CD4-positive, alpha-beta T cell treated with Interleukin-15 for 1 hour (primary cell): ENCODE results near the gene ERICH6B.

Experiments
- DNase-seq: peaks from one replicate; pipeline ENCODE4 v3.0.0-alpha.2; 2020

The ERICH6B gene

DNA sequence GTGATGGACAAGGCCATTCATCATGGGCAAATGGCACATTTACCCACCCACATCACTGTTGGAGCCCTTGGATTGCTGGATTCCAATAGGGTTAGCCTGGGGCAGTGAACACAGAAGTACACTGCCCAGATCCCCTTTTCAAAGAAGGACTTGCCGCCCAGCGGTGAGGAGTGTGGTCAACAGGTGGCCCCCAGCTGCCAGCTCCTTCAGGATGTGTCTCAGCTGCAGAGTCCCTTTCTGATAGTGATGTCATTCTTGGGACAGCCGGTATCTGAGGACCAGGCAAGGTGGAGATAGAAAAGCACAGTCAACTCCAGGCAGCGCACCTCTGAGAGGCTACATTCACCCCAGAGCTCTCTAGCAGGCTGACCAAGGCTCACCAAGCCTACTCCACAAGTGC lies 16.9 kb downstream of the ERICH6B start:
- DNase-seq = no peak

DNA sequence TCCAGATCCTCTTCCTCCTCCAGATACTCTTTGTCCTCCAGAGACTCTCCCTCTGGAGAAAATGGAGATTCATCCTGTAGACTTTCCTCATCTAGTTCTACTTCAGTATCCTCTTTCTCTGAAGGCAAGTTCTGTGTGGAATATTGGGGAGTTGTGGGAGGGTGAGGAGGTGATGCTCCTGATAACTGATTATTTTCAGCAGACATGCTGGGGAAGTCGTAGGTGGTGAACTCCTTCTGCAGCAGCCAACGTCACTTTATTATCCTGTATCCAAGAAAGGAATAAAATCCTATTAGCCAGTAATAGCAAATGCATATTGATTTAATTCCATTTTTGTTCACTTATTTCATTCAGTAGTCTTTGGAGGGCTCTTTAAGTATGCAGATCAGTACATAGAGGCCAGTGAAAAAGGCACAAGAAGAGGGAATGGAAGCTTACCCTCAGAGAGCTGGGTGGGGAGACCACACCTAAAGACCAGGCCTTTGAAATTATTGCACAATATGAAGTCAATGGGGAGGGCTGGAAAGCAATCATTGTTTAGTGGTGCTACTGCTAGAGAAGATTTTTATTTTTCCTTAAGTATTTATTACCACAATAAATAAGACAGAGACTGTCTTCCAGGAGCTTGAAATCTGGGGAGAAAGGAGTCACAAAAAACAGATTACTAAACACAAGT lies 18.6 kb downstream of the ERICH6B start:
- no peak for DNase-seq

DNA sequence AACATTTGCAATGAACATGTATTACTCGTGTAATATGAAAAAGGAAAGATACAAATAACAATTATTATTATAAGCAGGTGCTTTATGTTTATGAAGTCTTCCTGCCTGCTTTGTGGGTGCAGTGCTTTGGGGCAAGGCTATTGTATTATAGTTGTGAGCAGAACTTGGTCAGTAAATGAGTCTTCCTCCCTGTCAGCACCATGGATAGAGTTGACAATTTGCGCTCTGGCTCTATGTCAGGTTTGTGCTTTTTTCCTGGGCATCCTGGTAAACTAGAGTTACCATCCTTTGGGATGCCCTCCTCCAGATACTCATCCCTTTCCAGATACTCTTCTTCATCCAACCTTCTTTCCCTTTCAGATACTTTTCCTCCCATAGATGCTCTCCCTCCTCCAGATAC lies 19.6 kb downstream of the ERICH6B start:
- DNase-seq = no peak

DNA sequence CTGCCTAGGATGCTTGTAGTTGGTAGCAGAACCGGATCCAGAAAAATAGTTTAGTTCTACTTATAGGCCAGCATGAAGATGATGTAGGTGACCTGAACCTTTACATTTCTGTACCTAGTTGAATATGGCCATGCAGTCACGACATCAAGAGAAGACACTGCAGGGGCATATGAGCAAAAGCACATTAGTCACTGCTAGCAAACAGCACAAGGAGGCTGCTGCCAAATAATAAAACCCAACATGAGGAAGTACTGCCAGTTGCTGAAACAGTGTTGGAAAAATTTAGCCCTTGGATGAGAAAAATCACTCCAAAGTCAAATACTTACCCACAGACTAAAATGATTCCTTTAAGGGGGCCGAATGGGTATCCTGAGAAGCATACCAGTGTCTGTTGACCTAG lies 20.8 kb downstream of the ERICH6B start:
- no peak for DNase-seq

DNA sequence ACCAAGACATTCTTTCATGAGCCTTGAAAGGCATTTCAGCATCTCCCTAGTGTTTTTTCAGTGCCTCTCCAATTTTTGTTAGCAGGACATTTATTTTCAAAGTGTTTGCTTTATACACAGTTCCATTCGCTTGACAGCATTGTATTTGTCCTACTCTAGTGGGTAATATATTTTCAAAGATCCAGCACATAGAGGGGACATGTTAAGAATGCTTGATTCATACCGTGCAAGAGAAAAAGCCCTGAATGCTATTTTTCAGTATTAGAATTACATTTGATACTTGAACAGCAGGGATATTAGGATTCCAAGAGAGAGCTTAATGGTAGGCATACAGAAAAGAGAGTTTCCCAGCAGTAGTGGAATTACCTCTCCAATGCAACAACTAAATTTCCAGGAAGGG lies 21.3 kb downstream of the ERICH6B start:
- DNase-seq = no peak

DNA sequence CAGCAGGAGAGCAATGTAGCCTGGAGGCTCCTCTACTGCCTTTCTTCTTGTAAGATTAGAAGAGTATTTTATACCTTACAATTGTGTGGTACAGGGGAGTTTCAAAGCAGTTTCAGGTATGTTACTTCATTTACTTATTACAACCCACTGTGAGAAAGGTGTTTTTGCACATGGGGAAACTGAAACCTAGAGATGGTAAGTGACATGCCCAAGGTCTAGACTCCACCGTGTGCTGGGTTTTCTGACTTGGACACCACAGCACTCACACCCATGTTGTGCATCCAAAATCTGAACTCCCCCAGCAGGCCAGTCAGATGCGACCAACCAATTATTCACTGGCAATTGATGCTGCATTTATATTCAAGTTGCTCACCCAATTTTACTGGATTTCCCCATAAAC lies 22.8 kb downstream of the ERICH6B start:
- DNase-seq = no peak

DNA sequence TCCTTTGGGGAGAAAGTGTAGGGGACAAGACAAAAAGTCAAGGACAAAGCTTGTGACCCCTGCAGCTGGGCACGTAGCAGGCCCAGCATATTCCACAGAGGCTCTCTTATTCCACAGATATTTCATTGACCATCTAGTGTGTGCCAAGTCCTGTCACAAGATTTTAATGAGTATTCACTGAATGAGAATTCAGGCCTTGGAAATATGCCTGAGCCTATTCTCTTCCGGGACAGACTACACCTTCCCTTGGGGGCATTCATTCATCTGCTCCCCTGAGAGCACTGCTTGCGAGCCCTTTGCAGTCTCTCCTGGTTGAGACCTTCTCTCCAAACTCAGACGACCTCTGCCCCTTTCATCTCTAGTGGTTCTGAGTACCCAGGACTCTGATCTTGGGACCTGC lies 25.5 kb downstream of the ERICH6B start:
- no peak for DNase-seq

DNA sequence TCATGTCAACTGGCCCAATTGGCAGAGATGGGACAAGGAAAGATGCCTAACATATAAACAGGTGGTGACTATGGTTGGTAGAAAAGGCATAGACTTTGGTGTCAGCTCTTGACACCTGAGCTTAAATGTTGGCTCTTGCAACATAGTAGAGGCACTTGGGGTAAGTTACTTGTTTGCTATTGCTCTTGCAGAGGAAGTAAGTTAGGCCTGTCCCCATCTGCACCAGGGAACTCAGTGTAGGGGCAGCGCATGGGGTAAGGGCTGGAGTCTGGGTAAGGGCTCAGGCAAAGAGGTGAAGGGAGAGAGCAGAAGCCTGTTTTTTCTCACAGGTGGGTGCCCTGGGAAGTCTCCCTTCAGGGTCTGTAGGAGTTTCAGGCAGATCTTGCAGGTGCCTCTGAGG lies 27.6 kb downstream of the ERICH6B start:
- no peak for DNase-seq

DNA sequence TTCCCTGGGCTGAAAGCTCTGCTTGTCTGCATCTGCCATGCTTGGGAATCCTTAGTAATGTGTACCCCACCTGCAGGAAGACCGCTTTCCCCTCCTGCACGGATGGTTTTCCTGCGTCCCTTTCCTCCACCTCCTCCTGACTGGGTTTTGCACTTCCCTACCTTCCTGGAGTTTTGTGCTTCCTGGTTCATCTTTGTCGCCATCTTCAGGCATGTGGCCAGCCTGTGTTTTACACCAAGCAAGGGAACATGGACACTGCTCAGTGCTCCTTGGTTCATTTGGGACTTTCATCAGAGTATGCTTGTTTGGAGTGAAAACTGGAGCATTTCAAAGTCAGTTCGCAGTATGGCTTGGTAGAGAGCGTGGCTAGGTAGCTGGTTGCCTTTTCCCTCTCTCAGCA lies 30.7 kb downstream of the ERICH6B start:
- DNase-seq = no peak

DNA sequence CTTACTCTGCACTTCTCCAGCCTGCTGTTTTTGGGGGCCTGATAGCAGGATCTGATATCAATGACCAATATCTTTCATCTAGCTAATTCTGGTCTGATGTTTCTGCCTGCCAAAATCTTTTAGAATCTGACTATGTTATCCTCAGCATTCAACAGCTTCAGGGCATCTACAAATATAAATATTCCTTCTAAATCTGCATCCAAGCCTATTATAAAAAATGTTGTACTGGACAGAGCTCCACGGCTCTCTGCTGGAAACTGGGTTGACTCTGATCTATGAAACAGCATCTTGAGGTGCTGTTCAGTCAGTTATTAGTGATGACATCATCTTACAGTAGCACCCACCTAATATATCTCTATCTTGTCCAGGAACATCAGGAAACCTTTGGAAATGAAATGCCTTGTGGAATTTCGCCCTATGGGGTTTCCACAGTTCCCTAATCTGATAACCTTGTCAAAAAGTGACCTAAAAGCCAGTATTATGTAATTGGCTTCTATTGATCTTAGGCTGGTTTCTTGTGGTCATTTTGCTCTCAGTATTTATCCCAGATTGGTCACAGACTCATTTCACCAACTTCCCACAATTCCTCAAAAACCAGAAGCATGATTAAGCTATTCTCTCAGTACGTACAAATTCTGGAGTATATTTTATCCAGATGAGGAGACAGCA lies 33.0 kb downstream of the ERICH6B start:
- DNase-seq = no peak

DNA sequence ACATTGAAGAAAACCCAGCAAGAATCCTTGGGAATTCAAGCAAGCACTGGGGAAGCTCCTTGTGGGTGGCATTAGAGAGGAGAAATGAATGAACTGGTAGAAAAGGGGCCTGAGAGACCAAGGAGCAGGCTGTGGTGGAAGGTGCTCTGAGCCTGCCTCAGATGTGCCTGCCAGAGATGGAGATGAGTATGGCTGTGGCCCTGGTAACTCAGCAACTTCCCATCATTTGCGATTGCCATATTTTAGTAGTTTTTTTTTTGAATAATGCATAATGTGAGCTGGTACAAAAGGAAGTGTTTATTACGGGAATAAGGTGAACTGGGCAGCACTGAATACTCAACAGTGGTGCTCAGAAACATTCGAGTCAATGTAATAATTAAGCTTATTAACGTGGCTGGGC lies 39.1 kb downstream of the ERICH6B start:
- DNase-seq = no peak

DNA sequence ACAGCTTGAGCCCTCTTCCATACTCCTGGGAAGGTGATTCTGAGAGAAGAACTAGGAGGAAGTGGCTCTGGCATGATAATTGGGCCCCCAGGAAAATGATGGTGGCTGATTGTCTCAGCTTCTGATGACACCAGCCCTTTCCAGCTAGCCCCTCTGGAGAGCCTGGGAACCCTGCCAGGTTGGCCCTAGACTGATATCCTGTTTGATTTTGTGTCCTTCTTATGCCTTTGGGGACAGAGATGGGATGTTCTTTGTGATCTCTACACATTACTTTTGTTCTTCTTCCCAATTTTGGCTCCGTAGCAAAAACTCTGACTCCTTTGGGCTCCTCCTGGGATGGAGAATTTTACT lies 39.7 kb downstream of the ERICH6B start:
- no peak for DNase-seq

DNA sequence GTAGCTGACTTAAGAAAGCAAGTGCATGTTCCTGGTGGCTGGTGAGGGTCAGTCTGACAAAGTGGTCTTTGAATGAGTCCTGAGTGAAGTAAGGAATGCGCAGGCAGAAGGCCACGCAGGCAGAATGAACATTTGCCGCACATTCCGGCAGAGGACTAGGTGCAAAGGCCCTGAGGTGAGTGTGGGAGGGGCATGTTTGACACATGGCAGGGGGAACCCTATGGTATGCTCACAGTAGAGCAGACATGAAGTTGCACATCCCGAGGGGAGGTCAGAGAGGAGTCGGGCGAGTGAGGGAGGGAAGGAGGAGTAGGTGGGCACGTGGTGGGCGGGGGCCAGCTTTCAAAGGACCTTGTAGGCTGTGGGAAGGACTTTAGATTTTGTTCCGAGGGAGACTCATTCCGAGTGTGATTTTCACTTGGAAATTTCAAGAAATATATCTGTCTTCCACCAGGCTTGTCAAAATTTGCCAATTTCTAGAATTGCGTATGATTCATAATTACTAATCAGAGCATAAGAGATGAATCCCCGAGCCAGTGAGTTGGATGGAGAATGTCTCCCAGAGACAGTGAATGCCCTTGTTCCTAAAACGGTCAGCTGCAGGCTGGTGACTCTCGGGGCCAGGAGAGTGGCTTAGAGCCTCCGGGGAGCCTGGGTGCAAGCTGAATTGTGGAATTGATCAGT lies 40.3 kb downstream of the ERICH6B start:
- no peak for DNase-seq

DNA sequence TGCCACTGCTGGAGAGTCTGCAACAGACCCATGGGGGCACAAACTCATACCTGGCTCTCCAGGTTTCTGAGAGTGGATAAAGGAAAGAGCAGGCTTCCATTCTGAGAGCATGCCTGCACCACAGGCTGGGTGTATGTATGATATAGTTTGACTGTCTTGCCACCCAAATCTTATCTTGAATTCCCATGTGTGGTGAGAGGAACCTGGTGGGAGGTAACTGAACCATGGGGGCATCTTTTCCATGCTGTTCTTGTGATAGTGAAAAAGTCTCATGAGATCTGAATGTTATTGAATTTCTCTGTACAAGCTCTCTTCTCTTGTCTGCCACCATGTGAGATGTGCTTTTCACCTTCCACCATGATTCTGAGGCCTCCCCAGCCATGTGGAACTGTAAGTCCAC lies 50.2 kb downstream of the ERICH6B start:
- DNase-seq = no peak

DNA sequence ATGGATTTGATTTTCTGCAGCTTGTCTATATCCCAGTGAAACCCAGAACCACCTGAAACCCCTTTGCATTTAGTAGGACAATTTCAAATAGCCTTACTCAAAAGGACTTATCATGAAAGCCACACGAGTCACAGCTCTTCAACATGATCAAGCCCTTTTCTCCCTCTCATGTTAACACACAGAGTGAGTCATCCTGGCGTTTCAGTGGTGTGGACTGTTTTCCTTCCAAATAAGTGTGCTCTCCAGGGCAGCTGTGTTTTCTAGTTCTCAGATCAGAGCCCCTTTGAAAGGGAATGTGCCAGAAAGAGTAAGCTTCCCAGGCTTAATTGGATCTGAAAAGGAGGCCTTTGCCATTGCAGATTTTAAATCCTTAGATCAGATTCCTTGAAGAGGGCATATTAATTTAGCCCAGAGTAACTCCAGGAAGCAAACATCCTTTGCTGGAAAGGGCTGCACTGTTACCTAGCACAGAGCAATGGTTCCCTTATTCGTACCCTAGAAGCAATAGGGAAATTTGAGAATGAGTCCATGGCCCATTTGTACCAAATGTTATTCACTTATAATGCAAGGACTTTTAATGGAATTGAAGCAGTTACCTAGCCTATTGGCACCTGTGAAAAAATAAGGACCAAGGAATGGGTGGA lies 51.3 kb downstream of the ERICH6B start:
- no peak for DNase-seq

DNA sequence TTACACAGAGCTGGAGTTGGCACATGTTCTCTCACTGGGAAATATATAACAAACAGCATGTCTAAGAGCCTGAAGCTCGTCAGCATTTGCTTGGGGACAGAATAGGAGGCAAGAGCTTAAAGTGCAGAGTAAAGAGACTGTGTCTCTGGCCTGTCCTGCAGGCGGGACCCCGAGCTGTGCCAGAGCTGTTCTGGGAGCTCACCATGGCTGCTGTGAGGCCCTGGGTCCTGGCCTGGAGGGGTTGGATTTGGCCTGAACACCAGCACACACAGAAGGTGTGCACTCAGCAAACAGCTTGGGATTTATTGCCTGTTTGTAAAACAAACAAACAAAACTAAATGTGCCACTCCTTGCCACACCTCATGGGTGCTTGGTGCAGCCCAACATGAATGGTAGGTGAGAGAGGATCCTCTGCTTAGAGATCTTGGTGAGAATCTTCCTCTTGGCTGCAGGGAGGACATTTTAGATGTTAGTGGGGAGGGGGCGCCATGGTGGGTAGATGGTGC lies 60.9 kb downstream of the ERICH6B start:
- no peak for DNase-seq

DNA sequence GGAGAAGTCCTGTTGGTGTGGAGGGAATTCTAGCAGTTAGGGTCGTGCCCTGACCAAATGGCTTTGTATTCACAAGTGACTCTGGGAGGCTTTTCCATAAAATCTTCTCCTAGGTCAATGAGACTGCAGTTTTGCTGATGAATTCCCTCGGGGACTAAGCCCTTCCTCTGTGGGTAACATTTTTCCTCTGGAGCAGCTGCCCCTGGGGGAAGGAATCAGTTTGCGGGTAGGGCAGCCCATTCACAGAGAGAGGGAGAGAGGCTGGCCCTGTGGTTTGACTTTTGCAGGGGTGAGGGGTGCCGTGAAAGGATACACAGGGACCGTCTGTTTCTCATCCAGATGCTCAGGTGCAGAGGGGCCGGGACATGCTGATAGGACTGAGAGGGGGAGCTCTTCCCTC lies 67.3 kb downstream of the ERICH6B start:
- DNase-seq = no peak

DNA sequence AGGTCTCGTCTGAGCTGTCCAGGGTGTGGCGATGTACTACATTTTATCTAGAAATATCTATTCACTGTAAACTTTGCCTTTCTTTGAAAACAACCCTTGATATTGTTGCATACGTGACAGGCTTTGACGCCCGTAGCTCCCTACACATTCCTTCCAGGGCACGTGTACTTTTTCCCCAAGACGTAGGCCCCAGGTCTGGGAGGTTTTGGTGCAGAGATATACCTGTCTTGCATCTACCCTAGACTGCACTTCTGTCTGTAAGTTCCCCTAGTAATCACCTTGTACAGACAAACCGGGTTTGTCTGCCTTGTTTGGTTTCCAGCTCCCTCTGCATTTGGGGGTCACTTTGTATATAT lies 69.2 kb downstream of the ERICH6B start:
- no peak for DNase-seq

DNA sequence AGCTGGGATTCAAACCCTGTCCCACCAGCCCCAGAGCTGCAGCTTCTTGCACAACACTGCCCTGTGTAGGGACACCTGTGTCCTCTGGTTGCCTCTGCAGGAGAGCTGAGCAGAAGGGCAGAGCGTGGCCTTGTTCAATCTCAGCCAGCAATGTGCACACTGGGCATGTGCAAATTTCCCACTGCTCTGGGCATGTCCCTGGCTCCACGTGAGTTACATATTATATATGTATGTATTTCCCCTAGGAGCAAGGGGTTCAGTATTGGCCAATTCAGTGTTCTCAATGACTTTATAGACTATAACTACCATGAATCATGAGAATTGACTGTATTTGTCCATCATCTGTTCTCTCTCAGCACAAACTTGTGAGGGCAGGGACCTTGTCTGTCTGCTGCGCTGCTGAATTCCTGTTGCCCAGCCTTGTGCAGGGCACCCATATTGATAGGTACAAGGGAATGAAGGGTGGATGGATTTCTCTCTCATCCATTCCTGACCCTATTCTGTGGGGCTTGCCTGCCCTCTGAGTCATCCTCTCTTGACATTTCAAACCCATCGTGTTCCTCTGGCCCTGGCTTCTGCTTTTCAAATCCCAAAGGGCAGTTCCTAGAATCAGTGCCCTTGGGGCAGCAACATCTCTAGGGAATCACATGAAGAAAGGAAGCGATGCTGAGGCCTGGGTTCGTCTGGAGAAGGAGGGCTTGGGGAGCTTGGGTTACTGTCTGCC lies 69.7 kb downstream of the ERICH6B start:
- DNase-seq = no peak

DNA sequence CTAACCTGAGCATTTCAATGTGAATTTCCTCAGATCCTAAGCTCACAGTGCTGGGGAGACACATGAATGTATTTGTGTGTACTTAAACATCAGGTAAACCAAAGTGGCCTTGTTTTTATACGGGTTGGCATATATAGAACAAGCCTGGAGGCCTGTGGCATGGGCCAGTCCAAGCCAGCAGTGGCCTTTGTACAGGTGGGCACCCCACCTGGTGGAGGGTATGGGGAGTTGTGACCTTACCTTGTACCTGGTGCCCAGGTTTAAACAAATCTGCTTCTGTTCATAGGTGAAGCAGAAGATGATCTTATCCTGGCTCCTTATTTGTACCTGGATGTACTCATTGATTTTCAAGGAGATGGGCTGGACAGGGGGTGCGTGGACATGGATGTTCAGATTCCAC lies 71.0 kb downstream of the ERICH6B start:
- no peak for DNase-seq

DNA sequence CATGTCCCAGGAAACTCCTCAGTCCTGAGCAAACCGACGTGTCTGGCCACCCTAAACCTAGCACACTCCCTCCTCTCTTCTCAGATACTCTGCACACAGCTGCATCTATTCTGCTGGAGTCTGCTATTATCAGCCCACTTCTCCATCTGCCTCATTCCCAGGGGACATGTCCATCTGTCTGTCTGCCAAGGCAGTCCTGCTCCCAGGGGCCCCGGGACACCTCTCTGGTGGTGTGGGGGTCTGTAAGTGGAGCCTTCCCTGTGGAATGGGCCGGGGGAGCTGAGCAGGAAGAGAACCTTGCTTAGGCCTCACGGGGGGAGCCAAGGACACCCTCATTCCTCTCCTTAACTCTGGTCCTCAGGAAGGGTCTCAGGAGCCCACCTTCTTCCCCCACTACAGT lies 72.7 kb downstream of the ERICH6B start:
- no peak for DNase-seq

DNA sequence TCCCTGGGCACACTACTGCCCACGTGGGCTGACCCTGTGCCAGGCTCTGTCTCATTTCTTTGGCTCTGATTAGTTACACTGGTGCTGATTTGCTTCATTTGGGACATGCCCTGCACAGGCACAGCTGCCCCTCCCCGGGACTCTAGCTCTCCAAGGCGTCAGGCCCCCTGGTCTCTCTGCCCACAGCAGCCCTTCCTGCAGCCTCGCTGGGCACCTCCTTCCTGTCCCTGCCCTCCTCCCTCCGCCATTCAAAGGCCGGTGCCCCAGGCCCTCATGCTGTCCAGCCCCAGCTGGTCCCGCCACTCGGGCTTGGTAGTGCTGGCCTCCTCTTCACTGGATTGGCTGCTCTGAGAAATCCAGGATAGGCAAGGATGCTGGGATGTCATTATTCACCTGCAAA lies 73.1 kb downstream of the ERICH6B start:
- no peak for DNase-seq

DNA sequence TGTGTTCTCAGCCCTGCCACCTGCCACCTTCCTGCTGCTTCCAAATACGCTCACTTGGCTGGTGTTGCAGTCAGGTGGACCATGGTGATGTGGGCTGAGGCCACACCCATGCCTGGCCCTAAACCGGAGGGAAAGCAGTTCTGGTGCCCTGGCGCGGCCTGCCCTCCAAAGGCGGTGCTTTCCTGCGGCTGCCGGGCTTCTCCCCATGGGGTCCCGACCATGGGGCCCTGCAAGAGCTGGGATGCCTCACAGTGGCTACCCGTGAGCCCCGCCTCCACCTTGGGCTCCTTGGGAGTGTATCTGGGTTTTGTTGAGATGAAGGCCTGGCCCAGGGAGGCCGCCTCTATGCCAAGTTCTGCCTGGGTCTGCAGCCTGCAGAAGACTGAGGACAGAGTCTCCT lies 73.7 kb downstream of the ERICH6B start:
- no peak for DNase-seq
